ENCODE data around the gene PTPRN2. TPM values are rescaled to one million over a fixed set of nuclear protein-coding genes. Genes with fewer than 3 reads are reported as not detected.
A peak's percentile ranks its signal among the peaks of the same experiment; 100 is the strongest.

The PTPRN2 gene
- total and polyA plus RNA-seq, 9 of the 15 experiments (the other 6 are each of a cell fraction or from before 2014, with no cell fraction given), result not detected

DNA sequence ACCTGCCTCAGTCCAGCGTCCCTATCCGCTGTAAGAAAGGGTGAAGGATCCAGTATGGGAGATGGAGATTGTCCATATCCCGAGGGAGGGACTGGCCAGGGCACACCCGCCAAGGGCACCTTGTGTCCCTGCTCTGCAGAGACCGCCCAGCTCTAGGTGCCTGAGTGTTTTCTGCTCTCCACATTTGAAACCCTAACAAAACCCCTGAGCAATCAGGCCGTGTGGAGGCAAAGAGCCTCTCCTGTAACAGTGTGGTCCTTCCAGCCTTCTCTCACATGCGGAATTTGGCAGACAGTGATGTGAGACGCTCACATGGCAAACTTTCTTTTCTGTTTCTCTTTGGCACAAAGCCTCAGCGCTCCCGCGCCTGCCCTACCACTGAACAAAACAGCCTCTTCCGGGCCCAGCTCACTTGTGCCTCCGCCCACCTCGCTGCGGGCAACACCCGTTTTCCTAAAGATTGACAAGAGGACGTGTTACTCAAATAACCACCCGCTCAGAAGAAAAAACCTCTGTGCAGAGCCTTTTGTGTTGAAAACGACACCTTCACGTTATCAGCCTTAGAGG is 736.0 kb downstream of the PTPRN2 start:
- H3K9me3 ChIP-seq (replicated peaks; ENCODE audit: control insufficient read depth, insufficient read depth, low read depth, low read length), result no peaks in the 10 kb centered on the region
- no peak overlapping the region for H3K4me2 ChIP-seq (ENCODE audit: insufficient read depth, low read length)
- POLR2A ChIA-PET, result interaction anchor here (1.9 kb wide), 1 partner anchor 9 kb away, joined by 5 read pairs; no protein-coding TSS in a partner anchor
- H3K9me1 ChIP-seq (ENCODE audit: control insufficient read depth, insufficient read depth, low read length), result no peaks in the 10 kb centered on the region
- under 1% methylated on average over 20 of the region's 20 CpGs for WGBS (ENCODE audit: insufficient coverage, low coverage, missing lambda C conversion rate)
- CTCF ChIA-PET (ENCODE audit: low intra/inter-chr PET ratio), result no interaction called here
- DNase-seq (ENCODE audit: extremely low read depth in 1 of 4, low spot score in 3 of 4), result peak in 1 of 4 experiments; percentile 19
- H4K20me1 ChIP-seq (replicated peaks; ENCODE audit: control insufficient read depth, insufficient read depth, low read length), result peaks cover 14% of the 10 kb centered on the region; the same call in 1 of the 2 replicates
- H2AFZ ChIP-seq (ENCODE audit: low read depth, low read length), result no peak overlapping the region
- H3K27me3 ChIP-seq (ENCODE audit: control insufficient read depth in 2 of 2, insufficient read depth in 2 of 2, low read length in 2 of 2), result peaks cover 64 to 94% of the 10 kb centered on the region in 2 experiments
- TF ChIP-seq E2F3 (CRISPR knock-in tag; IDR thresholded peaks at IDR 0.05) (no peak), ILK (tag; IDR thresholded peaks at IDR 0.05; ENCODE audit: borderline replicate concordance, low read depth) (no peak), SPI1 (IDR thresholded peaks at IDR 0.05; ENCODE audit: borderline replicate concordance, low read depth, low read length) (no peak), PHTF2 (CRISPR knock-in tag; IDR thresholded peaks at IDR 0.05) (no peak), MEF2A (IDR thresholded peaks at IDR 0.05; ENCODE audit: control insufficient read depth, low read depth, low read length) (no peak), CBX8 (IDR thresholded peaks at IDR 0.05; ENCODE audit: borderline replicate concordance, extremely low read depth, low read depth, low read length, poor library complexity, severe bottlenecking) (peak; percentile 65), EZH2 (IDR thresholded peaks at IDR 0.05; ENCODE audit: borderline replicate concordance, low read depth, low read length) (0 out of 2 replicates have a peak, but pooled peaks have one; percentile 9), NR2C1 (IDR thresholded peaks at IDR 0.05) (no peak), NR2C1 (tag; IDR thresholded peaks at IDR 0.05) (no peak), ZNF174 (CRISPR knock-in tag; IDR thresholded peaks at IDR 0.05) (no peak)
- TF ChIP-seq, protein P1, sequence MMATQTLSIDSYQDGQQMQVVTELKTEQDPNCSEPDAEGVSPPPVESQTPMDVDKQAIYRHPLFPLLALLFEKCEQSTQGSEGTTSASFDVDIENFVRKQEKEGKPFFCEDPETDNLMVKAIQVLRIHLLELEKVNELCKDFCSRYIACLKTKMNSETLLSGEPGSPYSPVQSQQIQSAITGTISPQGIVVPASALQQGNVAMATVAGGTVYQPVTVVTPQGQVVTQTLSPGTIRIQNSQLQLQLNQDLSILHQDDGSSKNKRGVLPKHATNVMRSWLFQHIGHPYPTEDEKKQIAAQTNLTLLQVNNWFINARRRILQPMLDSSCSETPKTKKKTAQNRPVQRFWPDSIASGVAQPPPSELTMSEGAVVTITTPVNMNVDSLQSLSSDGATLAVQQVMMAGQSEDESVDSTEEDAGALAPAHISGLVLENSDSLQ (IDR thresholded peaks at IDR 0.05), result peak; percentile 52; the same call in 1 of the 2 replicates
- no TSS peak for BruUV-seq (replicated peaks)
- no peak overlapping the region for H3K27ac ChIP-seq (ENCODE audit: extremely low read depth, low read depth, low read length)
- no peaks in the 10 kb centered on the region for H3K36me3 ChIP-seq (ENCODE audit: control insufficient read depth, insufficient read depth, low read length)
- H3K9ac ChIP-seq (ENCODE audit: insufficient read depth in 1 of 2, low read depth in 2 of 2, low read length in 2 of 2), result no peak overlapping the region
- H3K4me1 ChIP-seq (replicated peaks in 1 of 2; ENCODE audit: control insufficient read depth in 2 of 2, insufficient read depth in 2 of 2, low read length in 2 of 2), result peaks cover 0 to 13% of the 10 kb centered on the region in 2 experiments; a peak in 1 of 5 replicates
- no peak for FAIRE-seq
- in situ Hi-C loops (cut with MboI) (no loop called here), intact Hi-C loops (cut with micrococcal nuclease) (no loop called here)
- no peak overlapping the region for H3K4me3 ChIP-seq
- no peaks in the 10 kb centered on the region for H3K79me2 ChIP-seq (ENCODE audit: control insufficient read depth, insufficient read depth, low read length)
- ATAC-seq, result peak; percentile 60
